RPMI7951 (cell line): Measurements from ENCODE around the gene PDZD2. TPM values are rescaled to one million over a fixed set of nuclear protein-coding genes. Genes with fewer than 3 reads are reported as not detected.
A peak's percentile ranks its signal among the peaks of the same experiment; 100 is the strongest.

ENCODE experiments used
- DNase-seq: peaks from one replicate; pipeline ENCODE4 v3.0.0-alpha.2; 2012; ENCODE audit warnings: low read depth
- total RNA-seq: library from RNA; depleted of rRNA; stranded (reverse); fragments of >200 nt; shearing (Covaris generic); gene quantifications from 2 replicates; pipeline ENCODE4 v1.2.3, GENCODE V29; 2014

Gene PDZD2
- total RNA-seq, 1 experiment from 2014 or later: under 0.01 TPM

GRCh38 chr5:31931874-31932273 lies 292.9 kb downstream of the PDZD2 start:
- DNase-seq: no peak

- no peak for DNase-seq
These were observed 295.2 kb downstream of the PDZD2 start for GRCh38 chr5:31934156-31934555.

GRCh38 chr5:31935496-31936369 lies 296.8 kb downstream of the PDZD2 start:
- peak; percentile 16 for DNase-seq

DNA sequence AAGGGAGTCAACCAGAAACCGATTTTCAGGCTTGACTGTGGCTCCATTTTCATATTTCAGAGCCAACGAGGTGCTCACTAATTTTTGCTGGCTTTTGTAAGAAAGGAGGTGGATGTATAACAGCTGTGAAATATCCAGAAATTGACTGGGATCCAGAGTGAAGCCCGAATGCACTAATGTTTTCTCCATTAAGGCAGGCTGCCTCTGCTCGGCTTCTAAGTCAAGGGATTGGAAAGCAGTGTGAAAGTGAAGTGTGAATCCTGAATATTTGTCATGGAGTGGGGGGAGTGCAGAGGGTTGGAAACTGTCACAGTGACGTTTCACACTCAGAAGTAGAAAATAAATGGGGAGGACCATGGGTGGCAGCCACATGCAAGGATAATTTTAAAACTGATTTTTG lies 297.8 kb downstream of the PDZD2 start:
- no peak for DNase-seq

DNA sequence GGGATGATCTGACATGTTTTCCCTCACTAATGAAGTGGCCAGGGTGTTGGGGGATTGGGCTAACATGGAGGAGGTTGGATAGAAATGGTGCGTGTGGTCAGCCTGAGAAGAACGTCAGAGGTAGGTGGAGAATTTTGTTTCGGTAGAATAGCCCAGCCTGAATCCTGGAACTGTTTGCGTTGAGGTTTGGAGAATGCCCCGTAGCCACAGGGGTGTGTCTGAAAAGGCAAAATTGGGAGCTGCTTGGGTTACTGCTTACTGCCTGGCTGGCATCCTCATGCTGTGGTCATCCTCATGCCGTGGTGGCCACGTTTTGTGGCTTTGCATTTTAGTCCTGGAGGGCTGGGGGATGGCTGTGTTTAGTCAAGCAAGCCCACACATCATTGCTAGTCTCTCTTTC lies 298.3 kb downstream of the PDZD2 start:
- DNase-seq: no peak

GRCh38 chr5:31937703-31938102 lies 298.8 kb downstream of the PDZD2 start:
- DNase-seq: no peak

- DNase-seq: no peak
These were observed 300.2 kb downstream of the PDZD2 start for GRCh38 chr5:31939151-31939550.

DNA sequence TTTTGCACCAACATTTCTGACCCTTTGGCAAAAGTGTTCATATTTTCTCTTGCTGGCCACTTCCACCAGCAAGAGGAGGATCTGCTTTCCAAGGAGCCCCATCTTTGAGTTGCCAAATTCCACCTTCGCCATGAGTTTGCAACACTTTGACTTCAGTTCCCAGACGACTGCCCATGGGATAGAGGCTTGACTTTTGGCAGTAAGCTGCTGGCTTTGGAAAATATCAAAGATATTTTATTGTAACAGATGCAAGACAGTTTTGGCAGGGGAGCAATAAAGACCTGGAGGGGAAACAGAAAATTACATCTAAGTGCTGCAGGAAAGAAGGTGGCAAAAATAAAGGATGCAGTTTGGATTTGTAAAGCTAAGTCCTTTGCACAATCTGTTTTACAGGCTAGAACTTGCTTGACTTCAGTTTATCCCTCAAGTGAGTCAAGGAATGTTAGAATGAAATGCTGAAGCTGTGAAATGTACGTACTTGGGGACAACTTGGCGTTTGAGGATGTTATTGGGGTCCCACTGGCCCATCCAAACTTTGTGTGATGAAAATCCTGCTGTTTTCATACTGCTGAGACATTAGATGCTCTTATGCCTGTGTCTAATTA lies 302.3 kb downstream of the PDZD2 start:
- no peak for DNase-seq

- DNase-seq: no peak
These were observed 303.6 kb downstream of the PDZD2 start for GRCh38 chr5:31942546-31942945.

DNA sequence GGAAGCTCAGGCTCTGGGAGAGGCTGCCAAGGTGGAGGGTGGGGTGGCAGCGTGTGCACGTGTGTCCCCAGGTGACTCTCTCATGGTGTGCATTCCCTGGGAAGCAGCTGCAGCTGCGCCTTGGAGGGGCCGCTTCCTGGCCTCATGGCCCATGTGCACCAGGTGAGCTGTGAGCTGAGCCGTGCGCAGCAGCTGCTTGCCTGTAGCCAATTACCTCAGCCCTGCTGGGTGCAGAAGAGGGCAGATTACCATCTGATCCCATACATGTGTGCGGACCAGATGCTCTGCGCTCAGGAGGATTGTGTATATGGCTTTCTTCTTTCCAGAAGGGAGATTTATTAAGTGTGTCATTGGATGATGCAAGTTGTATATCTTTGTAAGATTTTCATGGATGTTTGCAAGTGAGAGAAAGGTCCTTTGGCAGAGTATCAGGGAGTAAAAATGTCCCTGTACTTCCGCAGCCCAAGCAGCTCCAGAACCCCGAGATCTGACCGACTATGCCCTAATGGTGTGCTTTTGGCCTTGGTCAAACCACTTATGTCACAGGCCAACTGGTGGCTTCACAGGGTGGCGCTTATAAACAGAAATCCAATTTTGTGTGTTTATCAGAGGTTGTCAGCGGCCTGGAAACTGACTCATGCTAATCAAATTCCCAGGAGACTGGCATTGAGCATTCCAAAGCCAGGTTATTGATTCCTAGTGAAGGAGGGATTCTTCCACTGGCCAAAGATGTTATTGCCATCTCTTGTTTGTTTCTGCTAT lies 305.9 kb downstream of the PDZD2 start:
- no peak for DNase-seq

DNA sequence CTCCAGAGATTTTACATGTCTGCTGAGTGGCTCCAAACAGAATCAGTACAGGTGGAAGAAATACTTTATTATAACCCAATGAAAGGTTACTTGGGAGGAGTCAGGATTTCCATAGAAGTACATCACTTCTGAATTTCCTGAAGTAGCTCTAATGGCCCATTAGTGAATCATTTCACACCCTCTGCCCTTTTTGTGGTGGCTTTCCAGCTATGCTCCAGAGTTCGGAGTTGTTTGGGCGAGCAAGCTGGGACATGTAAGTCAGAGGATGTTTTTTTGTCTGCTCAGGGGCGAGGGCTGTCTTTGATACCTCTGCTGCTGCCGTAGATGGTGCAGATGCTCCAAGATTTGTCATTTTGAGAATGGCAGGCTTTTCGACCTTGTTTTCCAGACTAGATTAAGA lies 309.1 kb downstream of the PDZD2 start:
- no peak for DNase-seq

- no peak for DNase-seq
These were observed 313.1 kb downstream of the PDZD2 start for GRCh38 chr5:31952067-31952466.

DNA sequence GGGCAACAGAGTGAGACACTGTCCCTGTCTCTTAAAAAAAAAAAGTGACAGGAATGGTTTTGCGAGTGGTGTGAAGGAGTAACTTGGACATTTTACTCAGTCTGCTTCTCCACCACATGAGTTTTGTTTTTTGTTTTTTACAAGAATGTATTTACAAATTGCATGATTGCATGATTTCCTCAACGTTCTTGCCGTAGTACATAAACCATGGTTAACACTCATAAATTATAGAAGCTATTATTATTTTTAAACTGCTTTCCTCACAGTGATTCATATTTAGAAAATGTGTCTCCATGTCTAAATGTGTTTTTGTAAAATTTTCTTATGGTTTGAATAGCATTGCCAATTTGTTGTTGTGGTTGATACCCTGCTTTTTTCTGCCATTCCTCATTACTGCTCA lies 315.2 kb downstream of the PDZD2 start:
- DNase-seq: no peak

DNA sequence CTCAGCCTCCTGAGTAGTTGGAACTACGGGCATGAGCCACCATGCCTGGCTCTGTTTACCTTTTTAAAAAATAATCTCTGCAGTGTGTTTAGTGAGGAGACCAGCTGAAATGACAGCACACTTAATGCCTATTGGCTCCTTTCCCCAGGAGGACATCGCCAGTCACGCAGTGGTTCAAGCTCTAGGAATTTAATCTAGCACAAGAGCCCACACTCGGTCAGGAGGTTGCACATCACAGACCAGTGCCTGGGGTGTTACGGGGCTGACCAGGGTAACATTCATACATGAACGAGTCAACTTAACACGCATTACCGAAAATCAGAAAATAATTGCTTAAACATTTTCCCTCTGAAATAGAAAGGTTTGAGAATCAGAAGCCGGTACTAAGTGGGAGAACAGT lies 318.2 kb downstream of the PDZD2 start:
- no peak for DNase-seq

DNA sequence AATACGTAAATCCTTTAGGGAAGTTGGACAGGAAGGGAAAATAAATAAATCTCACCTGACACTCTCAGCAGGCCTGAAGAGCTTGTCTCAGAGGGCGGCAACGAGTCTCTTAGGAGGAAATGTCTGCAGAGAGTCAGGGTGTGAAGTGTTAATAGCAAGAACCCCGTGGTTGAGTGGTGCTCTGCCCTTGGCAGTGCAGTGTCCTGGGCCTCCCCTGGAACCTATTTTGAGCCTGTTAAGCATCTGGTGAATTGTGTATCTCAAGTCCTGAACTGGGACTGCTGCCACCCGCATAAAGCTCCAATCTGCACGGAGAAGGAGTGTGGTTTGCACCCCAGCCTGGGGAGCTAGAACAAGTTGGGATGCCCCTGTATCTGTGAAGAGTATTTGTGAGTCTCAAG lies 323.4 kb downstream of the PDZD2 start:
- no peak for DNase-seq

DNA sequence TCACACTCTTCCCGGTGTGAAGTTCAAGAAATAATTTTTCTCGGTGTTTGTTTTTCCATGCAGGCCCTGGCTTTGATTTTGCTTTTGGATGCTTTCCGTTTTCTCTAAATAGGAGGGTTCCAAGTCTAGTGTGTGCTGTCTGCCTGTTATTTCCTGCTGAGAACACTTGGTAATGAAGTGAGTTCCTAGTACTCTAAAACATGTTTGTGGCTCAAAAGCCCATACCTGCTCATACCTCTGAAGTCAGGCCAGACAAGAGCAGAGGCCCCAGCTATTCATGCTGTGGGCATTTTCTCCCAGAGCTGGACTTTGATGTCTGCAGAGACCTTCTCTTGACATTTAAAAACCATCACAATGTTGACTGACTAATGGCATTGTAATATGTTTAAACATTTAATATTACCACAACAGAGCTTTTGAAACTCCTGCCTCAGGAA lies 324.0 kb downstream of the PDZD2 start:
- DNase-seq: peak; percentile 17

GRCh38 chr5:31963358-31964006 lies 324.6 kb downstream of the PDZD2 start:
- no peak for DNase-seq

GRCh38 chr5:31964007-31964360 lies 325.1 kb downstream of the PDZD2 start:
- no peak for DNase-seq

DNA sequence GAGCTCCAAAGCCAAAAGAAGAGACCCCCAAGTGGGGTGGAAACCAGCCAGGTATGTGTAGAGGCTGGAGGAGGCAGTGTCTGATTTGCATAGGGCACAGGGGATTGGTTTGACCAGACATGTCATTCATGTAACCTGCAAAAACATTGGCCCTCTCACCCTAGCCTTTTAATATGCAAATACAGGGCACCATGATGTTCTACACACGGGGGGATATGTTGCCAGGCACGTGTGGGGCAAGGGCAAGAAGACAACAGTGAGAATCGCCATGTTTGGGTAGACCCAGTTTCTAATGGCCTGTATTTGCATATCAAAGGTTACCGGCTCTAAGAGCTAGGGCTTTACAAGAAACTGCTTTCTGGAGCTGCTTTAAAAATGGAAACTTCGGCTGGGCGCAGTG lies 326.3 kb downstream of the PDZD2 start:
- no peak for DNase-seq

DNA sequence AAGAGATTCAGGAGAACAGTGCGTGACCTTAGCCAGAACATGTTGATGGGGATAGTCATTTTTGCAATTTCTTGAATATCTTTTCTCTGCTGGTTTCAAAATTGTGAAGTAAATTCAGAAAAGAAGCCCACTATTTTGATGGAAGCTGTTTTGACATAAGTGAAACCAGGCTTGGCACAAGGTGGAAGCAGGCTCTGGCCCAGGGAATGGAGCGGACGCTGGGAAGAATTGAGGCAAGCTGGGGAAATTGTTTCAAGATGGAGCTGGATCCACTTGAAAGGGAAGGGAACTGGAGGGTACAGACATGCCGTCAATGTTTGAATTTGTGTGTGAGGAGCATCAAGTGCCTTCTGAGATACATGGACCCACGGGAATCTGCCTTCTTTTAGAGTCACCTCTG lies 328.0 kb downstream of the PDZD2 start:
- no peak for DNase-seq

DNA sequence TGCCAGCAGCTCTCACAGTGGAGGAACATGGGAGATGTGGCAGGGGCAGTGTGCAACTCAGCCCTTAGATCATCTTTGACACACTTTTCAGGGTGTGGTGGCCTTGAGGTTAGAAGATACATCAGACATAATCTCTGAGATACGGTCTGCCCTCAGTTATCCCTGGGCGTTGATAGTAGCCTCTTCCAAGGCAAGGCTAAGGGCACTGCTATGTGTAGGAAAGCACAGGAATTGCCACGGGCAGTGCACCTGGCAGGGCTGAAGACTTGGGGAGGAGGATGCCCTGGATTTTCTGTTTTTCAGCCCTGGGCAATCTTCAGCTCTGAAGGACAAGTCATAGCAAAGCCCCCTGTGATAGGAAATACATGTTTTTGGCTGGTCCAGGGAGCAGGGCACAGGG lies 328.5 kb downstream of the PDZD2 start:
- no peak for DNase-seq

DNA sequence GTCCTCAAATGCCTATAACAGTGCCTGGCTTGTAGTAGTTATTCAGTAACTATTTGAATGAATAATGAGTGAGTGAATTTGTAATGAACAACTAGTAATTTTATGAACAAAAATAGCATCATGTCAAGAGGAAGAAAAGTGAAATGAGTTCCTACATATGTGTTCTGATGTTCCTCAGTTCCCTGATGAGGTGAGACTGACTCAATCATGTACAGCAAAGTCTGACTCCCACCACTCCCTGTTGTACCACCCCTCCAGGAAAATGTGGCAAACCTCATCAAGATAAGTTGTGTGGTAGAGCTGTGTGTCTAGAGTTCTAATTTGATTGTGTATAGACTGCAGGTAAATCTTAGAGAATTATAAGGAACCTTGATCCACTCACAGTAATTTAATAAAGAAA lies 333.6 kb downstream of the PDZD2 start:
- no peak for DNase-seq
